ENCODE data around the gene ZNRD2. TPM values are rescaled to one million over a fixed set of nuclear protein-coding genes. Genes with fewer than 3 reads are reported as not detected.

Gene ZNRD2
- total and polyA plus RNA-seq, 10 of the 15 experiments (the other 5 are each of a cell fraction or from before 2014, with no cell fraction given), result 7.9 to 111 (median 55.4) TPM

GRCh38 chr11:65584723-65585171 lies 14.5 kb downstream of the ZNRD2 start:
- no peak for ATAC-seq
- Histone ChIP-seq H3K9me3 (replicated peaks; ENCODE audit: control insufficient read depth, insufficient read depth, low read length) (no peaks in the 10 kb centered on the region), H3K79me2 (ENCODE audit: control insufficient read depth, insufficient read depth, low read length) (peaks cover 16% of the 10 kb centered on the region), H3K4me2 (ENCODE audit: control insufficient read depth, insufficient read depth) (no peak overlapping the region), H3K9ac (ENCODE audit: control insufficient read depth, insufficient read depth, low read length) (no peak overlapping the region), H3K36me3 (ENCODE audit: control insufficient read depth in 2 of 2, insufficient read depth in 2 of 2, low read length in 1 of 2) (peaks cover 14% of the 10 kb centered on the region in 2 experiments; a peak in 3 of 4 replicates), H3K27me3 (replicated peaks in 1 of 2; ENCODE audit: control insufficient read depth in 2 of 2, insufficient read depth in 2 of 2, low read length in 1 of 2) (no peaks in the 10 kb centered on the region), H3K4me1 (ENCODE audit: control insufficient read depth, insufficient read depth, low read length) (peaks cover 44% of the 10 kb centered on the region), H3K4me3 (no peak overlapping the region), H3K27ac (ENCODE audit: control insufficient read depth, insufficient read depth) (no peak overlapping the region), H2AFZ (ENCODE audit: control insufficient read depth, low read depth, low read length) (no peak overlapping the region), H4K20me1 (ENCODE audit: control insufficient read depth, insufficient read depth) (no peaks in the 10 kb centered on the region)
- intact Hi-C loops (cut with micrococcal nuclease; ENCODE audit: unreplicated experiment) (no loop called here), in situ Hi-C loops (cut with MboI) (no loop called here)
- WGBS (ENCODE audit: insufficient coverage, insufficient replicate concordance, low lambda C conversion rate, missing lambda C conversion rate), result 99% methylated on average over 26 of the region's 46 CpGs
- FAIRE-seq, result no peak
- no peak for DNase-seq (ENCODE audit: low read depth, low spot score)
- BruUV-seq (replicated peaks), result no TSS peak
- POLR2A ChIA-PET, result interaction anchor here (5.9 kb wide), 1 partner anchor 8 kb away, joined by 129 read pairs; the partner anchor contains the start of gene EHBP1L1
- TF ChIP-seq FOXM1 (IDR thresholded peaks at IDR 0.05; ENCODE audit: low read depth, low read length) (no peak), HDAC2 (IDR thresholded peaks at IDR 0.05) (no peak), SPI1 (IDR thresholded peaks at IDR 0.05; ENCODE audit: borderline replicate concordance, insufficient read depth, low read depth, low read length) (no peak), EGR1 (IDR thresholded peaks at IDR 0.05; ENCODE audit: borderline replicate concordance in 1 of 2, low read depth in 2 of 2, low read length in 2 of 2) (no peak), ZZZ3 (IDR thresholded peaks at IDR 0.05; ENCODE audit: control insufficient read depth, insufficient read length, low read depth) (no peak), PML (IDR thresholded peaks at IDR 0.05; ENCODE audit: low read length) (no peak), ATF3 (IDR thresholded peaks at IDR 0.05; ENCODE audit: borderline replicate concordance, extremely low read depth, low read depth, low read length) (no peak), MTA3 (IDR thresholded peaks at IDR 0.05; ENCODE audit: borderline replicate concordance, low read length) (no peak)
- SMC1A ChIA-PET (ENCODE audit: uncharacterized antibody, unreplicated experiment), result interaction anchor here (3.9 to 6.2 kb wide), 2 partner anchors 8 to 13 kb away, joined by 37 to 93 read pairs; partner anchors contain the start of genes EHBP1L1, FAM89B and ZNRD2
- CTCF ChIA-PET, result no interaction called here
- RAD21 ChIA-PET (ENCODE audit: unreplicated experiment), result interaction anchor here (6.5 kb wide), 1 partner anchor 8 kb away, joined by 132 read pairs; the partner anchor contains the start of gene EHBP1L1
